Osteoblast (primary cell): ENCODE results near the gene RPS27. TPM values are rescaled to one million over a fixed set of nuclear protein-coding genes. Genes with fewer than 3 reads are reported as not detected.
"Not testable (repeated sequence)": the region's sequence is repeated elsewhere in the genome, so short reads cannot be mapped to it uniquely, and the experiment has no call there.

Experiments used
- DNase-seq: peaks from one replicate; pipeline ENCODE4 v3.0.0; 2011; ENCODE audit warnings: low spot score, mixed read lengths; ENCODE audit not compliant: insufficient read length; ENCODE audit errors: missing footprints
- H2AFZ ChIP-seq: 2 replicates; pipeline ENCODE4 v1.6.0; 2011; ENCODE audit warnings: mild to moderate bottlenecking, low read length
- H3K27ac ChIP-seq: 2 replicates; pipeline ENCODE4 v1.5.1; 2011; ENCODE audit warnings: mild to moderate bottlenecking, low read depth, low read length, moderate library complexity
- H3K27me3 ChIP-seq: 2 replicates; pipeline ENCODE4 v1.6.0; 2012; ENCODE audit warnings: mild to moderate bottlenecking, control low read depth, inconsistent platforms, low read length, moderate library complexity; ENCODE audit not compliant: insufficient read depth
- H3K36me3 ChIP-seq: 2 replicates; pipeline ENCODE4 v1.5.1; 2011; ENCODE audit warnings: mild to moderate bottlenecking, low read length, control low read depth, moderate library complexity; ENCODE audit not compliant: insufficient read depth
- H3K4me1 ChIP-seq: 2 replicates; pipeline ENCODE4 v1.5.1; 2011; ENCODE audit warnings: mild to moderate bottlenecking, low read length, control low read depth, moderate library complexity; ENCODE audit not compliant: insufficient read depth
- H3K4me2 ChIP-seq: 2 replicates; pipeline ENCODE4 v1.6.0; 2011; ENCODE audit warnings: mild to moderate bottlenecking, low read length; ENCODE audit not compliant: insufficient read depth
- H3K4me3 ChIP-seq: fragments of 200-600 bp; sonication (generic); 3 replicates; pipeline ENCODE4 v1.5.1; 2012; ENCODE audit warnings: mild to moderate bottlenecking, low read length, inconsistent platforms; ENCODE audit not compliant: insufficient read depth
- H3K79me2 ChIP-seq: 2 replicates; pipeline ENCODE4 v1.6.0; 2012; ENCODE audit warnings: mild to moderate bottlenecking, low read length, control low read depth, inconsistent platforms; ENCODE audit not compliant: insufficient read depth
- H3K9me3 ChIP-seq: 2 replicates; pipeline ENCODE4 v1.5.1; 2011; ENCODE audit warnings: low read depth, low read length, control low read depth
- H4K20me1 ChIP-seq: 2 replicates; pipeline ENCODE4 v1.6.0; 2012; ENCODE audit warnings: mild to moderate bottlenecking, low read length, control low read depth; ENCODE audit not compliant: insufficient read depth
- CTCF ChIP-seq: IDR thresholded peaks from 2 replicates; pipeline ENCODE4 v1.5.1; 2011; ENCODE audit warnings: mild to moderate bottlenecking, low read depth, low read length, moderate library complexity; ENCODE audit errors: extremely low read depth
- small RNA-seq: library from RNA; depleted of rRNA; stranded (forward); fragments of <200 nt; gene quantifications from one replicate; pipeline ENCODE3, GENCODE V24; 2012
- total RNA-seq: library from RNA; depleted of rRNA; stranded (reverse); fragments of >200 nt; gene quantifications from 2 replicates; pipeline ENCODE4 v1.2.3, GENCODE V29; 2012

The RPS27 gene
- total RNA-seq, 1 donor = 1,441 TPM

- Histone ChIP-seq H3K4me1 (peaks cover 3% of the 10 kb centered on the region), H3K4me3 (no peak overlapping the region), H2AFZ (no peak overlapping the region), H3K27me3 (no peaks in the 10 kb centered on the region), H3K79me2 (no peaks in the 10 kb centered on the region), H3K36me3 (no peaks in the 10 kb centered on the region), H3K27ac (no peak overlapping the region), H4K20me1 (no peaks in the 10 kb centered on the region), H3K4me2 (no peak overlapping the region), H3K9me3 (no peaks in the 10 kb centered on the region)
- TF ChIP-seq CTCF = no peak
- peak; percentile 30 for DNase-seq
These were observed 23.8 kb downstream of the RPS27 start for GRCh38 chr1:154014154-154014907.

GRCh38 chr1:154019269-154019668 is 28.7 kb downstream of the RPS27 start:
- no peaks in the 10 kb centered on the region for H3K36me3 ChIP-seq
- H2AFZ ChIP-seq = no peak overlapping the region
- H3K4me2 ChIP-seq = no peak overlapping the region
- H3K27me3 ChIP-seq = no peaks in the 10 kb centered on the region
- H3K4me1 ChIP-seq = peaks cover 2% of the 10 kb centered on the region
- no peak for DNase-seq
- no peak overlapping the region for H3K4me3 ChIP-seq
- TF ChIP-seq CTCF = no peak
- H3K27ac ChIP-seq = no peak overlapping the region
- no peaks in the 10 kb centered on the region for H3K9me3 ChIP-seq
- H4K20me1 ChIP-seq = no peaks in the 10 kb centered on the region
- H3K79me2 ChIP-seq = no peaks in the 10 kb centered on the region

- H3K79me2 ChIP-seq = no peaks in the 10 kb centered on the region
- no peaks in the 10 kb centered on the region for H3K27me3 ChIP-seq
- H4K20me1 ChIP-seq = no peaks in the 10 kb centered on the region
- no peak overlapping the region for H3K4me3 ChIP-seq
- no peaks in the 10 kb centered on the region for H3K9me3 ChIP-seq
- no peaks in the 10 kb centered on the region for H3K36me3 ChIP-seq
- DNase-seq = no peak
- no peak overlapping the region for H2AFZ ChIP-seq
- TF ChIP-seq CTCF = no peak
- no peak overlapping the region for H3K27ac ChIP-seq
- H3K4me2 ChIP-seq = no peak overlapping the region
- no peaks in the 10 kb centered on the region for H3K4me1 ChIP-seq
These were observed 29.4 kb downstream of the RPS27 start for GRCh38 chr1:154019940-154020339.

GRCh38 chr1:154033697-154034096 is 43.1 kb downstream of the RPS27 start:
- H3K27ac ChIP-seq, H3K36me3 ChIP-seq, H3K79me2 ChIP-seq, H3K4me2 ChIP-seq, H4K20me1 ChIP-seq, H3K4me1 ChIP-seq, H3K4me3 ChIP-seq, H3K27me3 ChIP-seq, H3K9me3 ChIP-seq, DNase-seq, H2AFZ ChIP-seq: not testable (repeated sequence)

Small RNA genes within 50 kb of the gene (small RNA-seq; reads per million reads assigned to genes)
- gene MIR6737 (not detected), gene RNU6-179P (not detected)

Other genes with a start within 250 kb of the RPS27 start
- 9.4 and 13.8 TPM in 2 replicates for gene SLC27A3, start 215.4 kb upstream of the RPS27 start, total RNA-seq
- 9.7 and 11.6 TPM in 2 replicates for gene GATAD2B, start 67.8 kb upstream of the RPS27 start, total RNA-seq
- gene DENND4B, start 44.0 kb upstream of the RPS27 start, total RNA-seq = 26.8 and 27.5 TPM in 2 replicates
- gene CRTC2, start 32.1 kb upstream of the RPS27 start, total RNA-seq = 4.7 and 6.8 TPM in 2 replicates
- gene SLC39A1, start 27.2 kb upstream of the RPS27 start, total RNA-seq = 96.3 and 99.0 TPM in 2 replicates
- gene CREB3L4, start 22.9 kb upstream of the RPS27 start, total RNA-seq = 7.2 and 8.8 TPM in 2 replicates
- 146 and 162 TPM in 2 replicates for gene JTB, start 13.1 kb upstream of the RPS27 start, total RNA-seq
- 72.0 and 78.4 TPM in 2 replicates for gene RAB13, start 4.4 kb upstream of the RPS27 start, total RNA-seq
- under 0.01 TPM in 2 replicates for gene NUP210L, start 164.3 kb downstream of the RPS27 start, total RNA-seq
- gene TPM3, start 201.3 kb downstream of the RPS27 start, total RNA-seq = 299 and 306 TPM in 2 replicates
- not detected in 2 replicates for gene CFAP141, start 215.6 kb downstream of the RPS27 start, total RNA-seq
- gene UBAP2L, start 230.2 kb downstream of the RPS27 start, total RNA-seq = 88.3 and 98.1 TPM in 2 replicates